HCT116 (cell line): ENCODE measurements around the gene BCS1L.

Source experiments
- CTCF ChIP-seq, 3 experiments: fragments of 200-600 bp in 1 of 3; sonication (generic) in 1 of 3; IDR thresholded peaks in 2 of 3; conservative IDR thresholded peaks in 1 of 3; 2 replicates each; pipeline ENCODE4 v1.5.1; 2012 to 2017; ENCODE audit warnings: low read depth in 2 of 3, low read length in 2 of 3, antibody characterized with exemption in 1 of 3, borderline replicate concordance in 1 of 3, control low read depth in 1 of 3, mild to moderate bottlenecking in 1 of 3, mixed read lengths in 1 of 3, mixed run types in 1 of 3, moderate library complexity in 1 of 3; ENCODE audit not compliant: insufficient read depth in 1 of 3
- ZFX ChIP-seq: fragments of 450-650 bp; IDR thresholded peaks from 2 replicates; pipeline ENCODE4 v1.6.1; 2017

GRCh38 chr2:218703341-218703740 is 43.9 kb downstream of the BCS1L start:
- TF ChIP-seq ZFX (no peak), CTCF (IDR thresholded peaks at IDR 0.05 in 2 of 3, conservative IDR thresholded peaks at IDR 0.05 in 1 of 3; ENCODE audit: borderline replicate concordance in 1 of 3, insufficient read depth in 1 of 3, low read depth in 2 of 3, low read length in 2 of 3) (no peak)
